Mucosa of rectum (tissue), 2 donors: ENCODE results near the gene CDC42BPB.

ENCODE experiments used
- H3K27ac ChIP-seq, 2 donors: one replicate each; pipeline ENCODE4 v1.7.0; 2013; ENCODE audit warnings: inconsistent platforms in 2 of 2, low read depth in 2 of 2, low read length in 2 of 2
- H3K27me3 ChIP-seq, 2 donors: one replicate each; pipeline ENCODE4 v1.7.0; 2013; ENCODE audit warnings: low read length in 2 of 2; ENCODE audit not compliant: control insufficient read depth in 2 of 2, insufficient read depth in 2 of 2
- H3K36me3 ChIP-seq, 2 donors: one replicate each; pipeline ENCODE4 v1.7.0; 2013; ENCODE audit warnings: low read length in 2 of 2; ENCODE audit not compliant: control insufficient read depth in 2 of 2, insufficient read depth in 2 of 2
- H3K4me1 ChIP-seq, 2 donors: one replicate each; pipeline ENCODE4 v1.7.0; 2013; ENCODE audit warnings: low read length in 2 of 2, mild to moderate bottlenecking in 1 of 2; ENCODE audit not compliant: control insufficient read depth in 2 of 2, insufficient read depth in 2 of 2
- H3K4me3 ChIP-seq, 2 donors: one replicate each; pipeline ENCODE4 v1.7.0; 2013; ENCODE audit warnings: low read length in 2 of 2
- H3K9ac ChIP-seq, 2 donors: one replicate each; pipeline ENCODE4 v1.7.0; 2013; ENCODE audit warnings: low read length in 2 of 2, low read depth in 1 of 2, mild to moderate bottlenecking in 1 of 2
- H3K9me3 ChIP-seq, 2 donors: one replicate each; pipeline ENCODE4 v1.7.0; 2013; ENCODE audit warnings: low read length in 2 of 2; ENCODE audit not compliant: control insufficient read depth in 2 of 2
- donor health status: healthy.
- donor health status: Normal muscosa, but diverticular disease.

The CDC42BPB gene

DNA sequence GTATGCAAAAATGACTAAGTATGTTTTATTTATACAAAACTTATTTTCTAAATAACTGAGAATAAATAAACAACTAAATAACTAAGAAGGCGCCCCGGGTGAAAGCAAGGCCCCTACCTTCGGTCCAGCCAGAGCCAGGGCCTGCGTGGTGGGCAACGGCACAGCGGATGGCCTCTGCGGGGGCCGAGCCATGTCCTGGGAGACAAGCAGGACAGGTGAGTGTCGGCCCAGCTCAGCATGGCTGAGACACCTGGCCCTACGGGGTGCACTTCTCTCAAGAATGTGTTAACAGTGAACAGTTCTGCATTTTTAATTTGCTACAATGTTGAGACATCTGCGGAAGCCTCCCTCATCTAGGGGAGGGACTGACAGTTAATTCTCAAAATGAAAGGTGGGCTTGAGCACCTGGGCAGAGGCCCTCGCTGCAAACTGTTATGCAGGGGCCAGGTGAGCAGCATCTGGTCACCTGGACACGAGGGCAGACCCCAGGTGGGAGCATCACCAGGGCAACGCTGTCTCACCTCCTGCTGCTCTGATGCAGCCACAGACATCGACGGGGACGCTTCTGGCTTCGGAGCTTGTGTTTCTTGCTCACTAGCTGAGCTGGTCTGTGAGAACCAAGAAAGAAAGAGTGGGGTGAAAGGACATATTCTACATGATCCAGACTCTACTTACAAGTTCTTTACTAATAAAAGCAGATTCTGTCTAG is 103.1 kb downstream of the CDC42BPB start:
- Histone ChIP-seq H3K4me1 (no peaks in the 10 kb centered on the region), H3K27ac (no peak overlapping the region), H3K36me3 (peaks cover 70 to 74% of the 10 kb centered on the region in 2 donors), H3K27me3 (no peaks in the 10 kb centered on the region), H3K4me3 (no peak overlapping the region), H3K9me3 (no peaks in the 10 kb centered on the region), H3K9ac (no peak overlapping the region)

DNA sequence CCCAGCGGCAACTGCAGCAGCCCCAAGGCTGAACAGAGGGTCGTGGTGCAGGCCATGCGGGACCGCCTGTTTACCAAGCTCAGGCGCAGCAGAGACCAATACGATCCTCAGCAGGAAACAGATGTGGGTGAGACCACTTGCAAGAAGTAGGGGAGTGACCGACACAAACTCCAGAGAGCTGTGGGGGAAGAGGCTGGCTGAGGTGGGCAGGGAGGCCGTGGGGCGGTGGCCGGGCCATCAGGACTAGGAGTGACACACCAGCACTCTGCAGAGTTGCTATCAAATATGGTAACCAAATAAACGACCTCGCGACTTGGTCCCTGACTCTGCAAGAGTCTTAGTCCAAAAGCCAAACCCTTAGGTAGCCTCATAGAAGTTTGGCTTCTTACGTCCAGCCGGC is 104.2 kb downstream of the CDC42BPB start:
- Histone ChIP-seq H3K9ac (no peak overlapping the region), H3K27ac (no peak overlapping the region), H3K4me1 (no peaks in the 10 kb centered on the region), H3K36me3 (peaks cover 66 to 73% of the 10 kb centered on the region in 2 donors), H3K4me3 (no peak overlapping the region), H3K27me3 (no peaks in the 10 kb centered on the region), H3K9me3 (no peaks in the 10 kb centered on the region)

DNA sequence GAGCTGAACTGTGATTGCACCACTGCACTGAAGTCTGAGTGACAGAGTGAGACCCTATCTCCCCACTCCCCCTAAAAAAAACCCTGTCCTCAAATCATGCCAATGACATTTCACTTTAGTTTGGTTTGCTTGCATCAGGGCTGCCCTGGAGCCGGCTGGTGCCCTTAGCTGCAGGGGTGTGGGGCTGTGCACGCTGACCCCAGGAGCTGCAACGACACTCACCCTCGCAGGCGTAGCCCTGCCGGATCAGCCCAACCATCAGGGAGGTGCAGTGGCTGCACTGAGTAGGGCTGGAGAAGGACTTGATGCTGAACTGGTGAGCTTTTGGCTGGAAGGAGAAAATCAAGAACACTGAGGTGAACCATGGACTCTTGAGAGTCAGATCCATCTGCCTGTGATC is 105.1 kb downstream of the CDC42BPB start:
- no peaks in the 10 kb centered on the region for H3K4me1 ChIP-seq
- H3K9ac ChIP-seq = no peak overlapping the region
- no peaks in the 10 kb centered on the region for H3K9me3 ChIP-seq
- no peak overlapping the region for H3K27ac ChIP-seq
- H3K27me3 ChIP-seq = no peaks in the 10 kb centered on the region
- no peak overlapping the region for H3K4me3 ChIP-seq
- peaks cover 63 to 71% of the 10 kb centered on the region in 2 donors for H3K36me3 ChIP-seq

DNA sequence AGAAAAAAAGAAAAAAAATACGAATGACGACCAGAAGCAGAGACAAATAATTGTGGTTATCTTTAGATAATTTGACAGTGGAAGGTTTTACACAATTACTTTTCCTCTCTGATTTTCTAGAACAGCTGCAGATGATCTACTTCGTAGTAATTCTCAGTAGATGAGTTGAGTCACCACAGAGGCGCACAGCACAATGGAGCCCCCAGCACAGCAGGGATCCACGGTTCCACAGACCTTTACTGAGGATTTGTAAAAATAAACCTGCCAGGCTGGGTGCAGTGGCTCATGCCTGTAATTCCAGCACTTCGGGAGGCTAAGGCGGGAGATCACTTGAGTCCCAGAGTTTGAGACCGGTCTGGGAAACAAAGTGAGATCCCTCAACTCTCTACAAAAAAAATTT is 105.5 kb downstream of the CDC42BPB start:
- H3K9me3 ChIP-seq = no peaks in the 10 kb centered on the region
- no peak overlapping the region for H3K4me3 ChIP-seq
- H3K27me3 ChIP-seq = no peaks in the 10 kb centered on the region
- H3K4me1 ChIP-seq = no peaks in the 10 kb centered on the region
- no peak overlapping the region for H3K9ac ChIP-seq
- H3K36me3 ChIP-seq = peaks cover 66 to 72% of the 10 kb centered on the region in 2 donors
- no peak overlapping the region for H3K27ac ChIP-seq

DNA sequence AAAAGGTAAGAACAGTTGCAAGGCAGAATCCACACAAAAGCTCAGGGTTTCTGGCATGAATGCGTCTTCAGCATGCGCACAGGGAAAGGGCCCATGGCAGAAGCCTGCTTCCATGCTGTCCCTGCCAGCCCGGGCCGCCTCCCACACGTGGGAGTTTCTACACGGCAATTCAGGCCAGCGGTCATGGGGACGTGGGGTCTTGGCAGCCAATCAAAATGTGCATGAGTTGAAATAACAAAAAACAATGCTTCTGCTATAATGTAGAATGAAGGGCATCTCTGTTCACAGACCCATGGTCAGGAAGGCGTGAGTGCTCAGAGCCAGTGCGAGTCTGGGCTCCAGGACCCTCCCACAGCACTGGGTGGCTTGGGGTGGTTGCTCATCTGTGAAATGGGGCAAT is 106.3 kb downstream of the CDC42BPB start:
- H3K36me3 ChIP-seq = peaks cover 67 to 77% of the 10 kb centered on the region in 2 donors
- no peaks in the 10 kb centered on the region for H3K9me3 ChIP-seq
- no peak overlapping the region for H3K4me3 ChIP-seq
- H3K27ac ChIP-seq = no peak overlapping the region
- no peaks in the 10 kb centered on the region for H3K27me3 ChIP-seq
- H3K9ac ChIP-seq = no peak overlapping the region
- H3K4me1 ChIP-seq = no peaks in the 10 kb centered on the region

DNA sequence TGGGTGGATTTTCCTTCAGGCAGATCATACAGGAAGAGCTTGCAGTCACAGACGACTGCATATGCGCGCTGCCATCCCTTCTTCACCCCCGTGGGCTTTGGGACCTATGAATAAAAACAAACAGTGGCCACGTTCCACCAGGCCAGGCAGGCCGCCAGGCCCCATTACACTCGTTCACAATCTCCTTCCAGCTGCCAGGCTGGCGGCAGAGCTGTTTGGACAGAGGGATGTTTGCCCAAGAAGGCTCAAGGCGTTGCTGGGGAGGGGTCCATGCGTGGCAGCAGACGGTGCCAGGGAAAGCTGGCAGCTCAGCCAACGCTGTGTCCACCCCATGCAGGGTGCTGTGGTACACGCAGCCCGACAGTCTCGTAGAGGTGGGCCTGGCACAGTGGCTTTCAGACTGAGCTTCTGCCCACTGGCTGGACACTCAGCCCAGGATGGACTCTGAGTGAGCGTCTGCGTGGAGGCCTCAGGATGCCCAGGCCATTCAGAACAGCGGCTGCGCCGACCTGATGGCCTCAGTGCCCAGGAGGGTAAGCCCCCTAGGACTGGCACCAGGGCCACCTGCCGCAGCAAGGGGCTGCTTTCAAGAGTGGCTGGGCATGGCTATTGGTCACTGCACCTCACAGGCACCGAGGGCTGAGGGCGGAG is 107.4 kb downstream of the CDC42BPB start:
- no peak overlapping the region for H3K9ac ChIP-seq
- no peak overlapping the region for H3K4me3 ChIP-seq
- H3K4me1 ChIP-seq = no peaks in the 10 kb centered on the region
- H3K36me3 ChIP-seq = peaks cover 70 to 83% of the 10 kb centered on the region in 2 donors
- no peak overlapping the region for H3K27ac ChIP-seq
- no peaks in the 10 kb centered on the region for H3K27me3 ChIP-seq
- H3K9me3 ChIP-seq = no peaks in the 10 kb centered on the region

DNA sequence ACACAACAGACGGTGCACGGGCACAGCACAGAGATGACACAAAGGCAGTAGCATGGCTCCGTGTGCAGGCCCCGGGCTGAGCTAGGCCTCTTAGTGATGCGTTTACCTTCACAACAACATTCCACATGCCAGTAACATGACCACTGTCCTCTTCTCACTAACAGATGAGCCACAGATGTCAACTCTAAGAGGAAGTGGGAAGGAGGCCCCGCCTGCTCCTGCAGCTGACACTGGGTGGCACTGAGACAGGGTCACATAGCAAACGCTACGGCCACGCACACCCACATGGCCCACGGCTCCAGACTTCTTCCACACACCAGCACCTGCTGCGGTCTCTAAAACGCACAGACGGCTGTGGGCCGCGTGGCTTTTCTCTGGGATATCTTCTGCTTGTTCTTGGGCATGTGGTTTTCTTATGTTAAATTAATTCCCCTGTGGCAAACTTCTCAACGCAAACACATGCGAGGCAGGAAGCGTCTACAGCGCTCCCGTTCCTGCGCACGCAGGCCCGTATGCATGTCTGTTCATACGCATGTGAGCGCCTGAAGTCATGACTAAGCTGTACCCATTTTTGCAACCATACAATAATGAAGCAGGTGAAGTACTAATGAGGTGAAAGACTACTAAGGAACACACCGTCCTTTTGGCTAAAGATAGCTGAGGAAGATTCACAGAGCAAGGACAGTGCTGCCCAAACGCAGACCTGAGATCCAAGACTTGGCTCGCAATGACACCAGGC is 108.1 kb downstream of the CDC42BPB start:
- H3K4me3 ChIP-seq = no peak overlapping the region
- H3K27ac ChIP-seq = peak overlapping the region in 1 of 2 donors; percentile 13
- no peaks in the 10 kb centered on the region for H3K4me1 ChIP-seq
- H3K9ac ChIP-seq = no peak overlapping the region
- H3K36me3 ChIP-seq = peaks cover 71 to 80% of the 10 kb centered on the region in 2 donors
- no peaks in the 10 kb centered on the region for H3K9me3 ChIP-seq
- no peaks in the 10 kb centered on the region for H3K27me3 ChIP-seq

DNA sequence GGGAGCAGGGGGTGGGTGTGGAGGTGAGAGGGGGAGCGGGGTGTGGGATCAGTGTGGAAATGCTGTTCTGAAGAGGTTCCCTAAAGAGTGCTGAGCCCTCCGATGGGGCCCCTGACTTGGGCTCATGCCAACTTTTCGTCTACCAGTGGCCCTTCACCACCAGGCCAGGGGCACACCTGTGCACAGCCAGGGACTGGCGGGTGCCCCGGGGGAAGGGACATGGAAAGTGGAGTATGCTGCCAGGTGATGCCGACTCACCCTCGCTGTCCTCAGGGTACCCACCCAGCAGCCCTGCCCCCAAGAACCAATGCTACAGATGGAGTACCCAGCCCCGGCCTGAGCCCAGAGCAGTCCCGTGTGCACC is 108.7 kb downstream of the CDC42BPB start:
- Histone ChIP-seq H3K4me1 (no peaks in the 10 kb centered on the region), H3K27me3 (no peaks in the 10 kb centered on the region), H3K27ac (peak overlapping the region in 1 of 2 donors; percentile 13), H3K9me3 (no peaks in the 10 kb centered on the region), H3K36me3 (peaks cover 73 to 81% of the 10 kb centered on the region in 2 donors), H3K4me3 (no peak overlapping the region), H3K9ac (no peak overlapping the region)

DNA sequence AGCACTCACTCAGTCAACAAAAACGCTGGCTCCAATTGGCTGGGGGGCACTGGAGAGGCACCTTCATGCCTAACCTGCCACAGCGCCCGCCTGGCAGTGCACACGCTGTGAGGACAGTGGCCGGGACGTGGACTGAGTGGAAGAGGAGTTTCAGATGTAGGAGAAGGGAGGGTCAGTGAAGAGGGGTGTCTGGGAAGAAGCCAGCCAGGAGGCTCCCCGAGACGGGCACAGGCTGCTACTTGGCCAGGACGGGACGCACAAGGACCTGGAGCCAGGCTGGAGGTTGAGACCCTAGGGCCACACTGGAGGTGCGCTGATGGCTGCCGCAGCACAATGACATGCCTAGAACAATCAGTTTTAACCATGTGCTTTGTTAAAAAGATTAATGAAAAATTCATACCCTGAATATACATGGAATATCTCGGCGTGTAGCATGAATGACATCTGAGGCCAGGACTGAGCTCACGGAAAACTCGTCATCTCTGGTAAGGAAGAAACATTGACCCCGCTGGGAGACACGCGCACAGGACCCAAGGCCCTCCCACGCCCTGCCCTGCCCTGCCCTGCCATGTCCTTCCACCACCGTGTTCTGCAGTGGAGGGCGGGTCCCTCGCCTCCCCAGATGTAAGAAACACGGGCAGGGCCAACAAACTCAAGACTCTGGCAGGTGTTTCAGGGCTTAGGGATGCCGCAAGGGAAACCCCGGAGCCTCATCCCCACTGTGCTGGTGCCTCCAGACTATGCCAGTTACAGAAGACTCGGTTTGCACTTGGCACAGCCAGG is 109.8 kb downstream of the CDC42BPB start:
- no peaks in the 10 kb centered on the region for H3K4me1 ChIP-seq
- no peaks in the 10 kb centered on the region for H3K27me3 ChIP-seq
- no peak overlapping the region for H3K4me3 ChIP-seq
- H3K9ac ChIP-seq = no peak overlapping the region
- H3K9me3 ChIP-seq = no peaks in the 10 kb centered on the region
- peaks cover 70 to 76% of the 10 kb centered on the region in 2 donors for H3K36me3 ChIP-seq
- H3K27ac ChIP-seq = no peak overlapping the region
